HEK293 (cell line): ENCODE results near the gene FADS3.

ENCODE experiments used
- CTCF ChIP-seq: fragments of 450-650 bp; formaldehyde crosslinking; IDR thresholded peaks from 2 replicates; pipeline ENCODE4 v1.5.1; 2016; ENCODE audit warnings: missing biosample characterization, missing genetic modification characterization
- INSM2 ChIP-seq: fragments of 450-650 bp; formaldehyde crosslinking; IDR thresholded peaks from 2 replicates; pipeline ENCODE4 v1.5.1; 2016; ENCODE audit warnings: missing biosample characterization, missing genetic modification characterization
- SETDB1 ChIP-seq: IDR thresholded peaks from one replicate; pipeline ENCODE4 v1.6.1; 2017; ENCODE audit warnings: mild to moderate bottlenecking, low read length, moderate library complexity, mixed read lengths; ENCODE audit not compliant: insufficient read length
- ZNF132 ChIP-seq: fragments of 450-650 bp; formaldehyde crosslinking; IDR thresholded peaks from 2 replicates; pipeline ENCODE4 v1.5.1; 2017; ENCODE audit warnings: missing biosample characterization, missing genetic modification characterization, borderline replicate concordance
- ZSCAN5A ChIP-seq: fragments of 450-650 bp; formaldehyde crosslinking; IDR thresholded peaks from 2 replicates; pipeline ENCODE4 v1.5.1; 2016; ENCODE audit warnings: missing biosample characterization, missing genetic modification characterization

GRCh38 chr11:61850687-61851086 lies 40.7 kb downstream of the FADS3 start:
- TF ChIP-seq SETDB1 (no peak), CTCF (no peak), ZNF132 (tag by site-specific recombination) (no peak), ZSCAN5A (tag by site-specific recombination) (no peak), INSM2 (tag by site-specific recombination) (no peak)
